HCT116 (cell line): ENCODE data around the gene CNTNAP5.

ENCODE experiments used
- CEBPB ChIP-seq: IDR thresholded peaks from 2 replicates; pipeline ENCODE4 v1.6.1; 2012; ENCODE audit warnings: low read depth
- CTCF ChIP-seq, 3 experiments: fragments of 200-600 bp in 1 of 3; sonication (generic) in 1 of 3; IDR thresholded peaks in 2 of 3; conservative IDR thresholded peaks in 1 of 3; 2 replicates each; pipeline ENCODE4 v1.5.1; 2012 to 2017; ENCODE audit warnings: low read depth in 2 of 3, low read length in 2 of 3, antibody characterized with exemption in 1 of 3, borderline replicate concordance in 1 of 3, control low read depth in 1 of 3, mild to moderate bottlenecking in 1 of 3, mixed read lengths in 1 of 3, mixed run types in 1 of 3, moderate library complexity in 1 of 3; ENCODE audit not compliant: insufficient read depth in 1 of 3
- EZH2 ChIP-seq: fragments of 200-600 bp; sonication (generic); IDR thresholded peaks from 2 replicates; pipeline ENCODE4 v1.6.1; 2017; ENCODE audit warnings: antibody characterized with exemption, mixed run types
- EZH2phosphoT487 ChIP-seq: fragments of 200-600 bp; IDR thresholded peaks from 2 replicates; pipeline ENCODE4 v1.6.1; 2018; ENCODE audit warnings: antibody characterized with exemption, borderline replicate concordance
- POLR2A ChIP-seq: IDR thresholded peaks from 2 replicates; pipeline ENCODE4 v1.7.0; 2011; ENCODE audit warnings: borderline replicate concordance; ENCODE audit not compliant: insufficient read depth, insufficient read length; ENCODE audit errors: extremely low read depth
- POLR2AphosphoS5 ChIP-seq: IDR thresholded peaks from 2 replicates; pipeline ENCODE4 v1.6.1; 2011; ENCODE audit warnings: mild to moderate bottlenecking, low read depth, low read length, moderate library complexity
- SIN3A ChIP-seq: IDR thresholded peaks from 2 replicates; pipeline ENCODE4 v1.6.1; 2012; ENCODE audit warnings: low read depth
- SRF ChIP-seq: IDR thresholded peaks from 2 replicates; pipeline ENCODE4 v1.6.1; 2012; ENCODE audit warnings: low read depth
- ZNF274 ChIP-seq: fragments of 200-500 bp; sonication (Bioruptor generic); IDR thresholded peaks from 2 replicates; pipeline ENCODE4 v1.6.1; 2014; ENCODE audit warnings: mild to moderate bottlenecking, low read depth, low read length, inconsistent platforms
- TF ChIP-seq, protein P1 (sequence below): IDR thresholded peaks from 2 replicates; pipeline ENCODE4 v1.6.1; 2012; ENCODE audit warnings: low read depth

DNA sequence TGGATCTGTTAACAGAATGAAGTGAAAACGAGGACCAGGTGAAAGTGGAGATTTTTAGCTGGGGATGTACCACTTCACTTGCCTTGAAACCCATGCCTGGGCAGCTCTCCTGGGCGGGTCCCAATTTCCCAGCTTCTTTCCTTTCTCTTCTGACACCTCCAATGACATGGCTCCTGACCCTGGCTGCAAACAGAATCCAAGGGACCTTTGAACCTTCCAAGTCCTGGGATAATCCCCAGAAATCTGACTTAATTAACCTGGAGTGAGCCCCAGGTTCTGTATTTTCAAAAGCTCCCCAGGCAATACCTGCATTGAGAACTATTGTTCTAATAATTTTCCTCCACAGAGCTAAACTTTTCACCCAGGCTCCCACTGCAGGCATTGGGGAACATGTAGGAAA is 495.9 kb downstream of the CNTNAP5 start:
- no peak for TF ChIP-seq CTCF (IDR thresholded peaks at IDR 0.05 in 2 of 3, conservative IDR thresholded peaks at IDR 0.05 in 1 of 3; ENCODE audit: borderline replicate concordance in 1 of 3, insufficient read depth in 1 of 3, low read depth in 2 of 3, low read length in 2 of 3)
- no peak for TF ChIP-seq POLR2A
- no peak for TF ChIP-seq SIN3A
- no peak for TF ChIP-seq EZH2phosphoT487
- TF ChIP-seq, protein P1, sequence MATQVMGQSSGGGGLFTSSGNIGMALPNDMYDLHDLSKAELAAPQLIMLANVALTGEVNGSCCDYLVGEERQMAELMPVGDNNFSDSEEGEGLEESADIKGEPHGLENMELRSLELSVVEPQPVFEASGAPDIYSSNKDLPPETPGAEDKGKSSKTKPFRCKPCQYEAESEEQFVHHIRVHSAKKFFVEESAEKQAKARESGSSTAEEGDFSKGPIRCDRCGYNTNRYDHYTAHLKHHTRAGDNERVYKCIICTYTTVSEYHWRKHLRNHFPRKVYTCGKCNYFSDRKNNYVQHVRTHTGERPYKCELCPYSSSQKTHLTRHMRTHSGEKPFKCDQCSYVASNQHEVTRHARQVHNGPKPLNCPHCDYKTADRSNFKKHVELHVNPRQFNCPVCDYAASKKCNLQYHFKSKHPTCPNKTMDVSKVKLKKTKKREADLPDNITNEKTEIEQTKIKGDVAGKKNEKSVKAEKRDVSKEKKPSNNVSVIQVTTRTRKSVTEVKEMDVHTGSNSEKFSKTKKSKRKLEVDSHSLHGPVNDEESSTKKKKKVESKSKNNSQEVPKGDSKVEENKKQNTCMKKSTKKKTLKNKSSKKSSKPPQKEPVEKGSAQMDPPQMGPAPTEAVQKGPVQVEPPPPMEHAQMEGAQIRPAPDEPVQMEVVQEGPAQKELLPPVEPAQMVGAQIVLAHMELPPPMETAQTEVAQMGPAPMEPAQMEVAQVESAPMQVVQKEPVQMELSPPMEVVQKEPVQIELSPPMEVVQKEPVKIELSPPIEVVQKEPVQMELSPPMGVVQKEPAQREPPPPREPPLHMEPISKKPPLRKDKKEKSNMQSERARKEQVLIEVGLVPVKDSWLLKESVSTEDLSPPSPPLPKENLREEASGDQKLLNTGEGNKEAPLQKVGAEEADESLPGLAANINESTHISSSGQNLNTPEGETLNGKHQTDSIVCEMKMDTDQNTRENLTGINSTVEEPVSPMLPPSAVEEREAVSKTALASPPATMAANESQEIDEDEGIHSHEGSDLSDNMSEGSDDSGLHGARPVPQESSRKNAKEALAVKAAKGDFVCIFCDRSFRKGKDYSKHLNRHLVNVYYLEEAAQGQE = no peak
- no peak for TF ChIP-seq EZH2
- no peak for TF ChIP-seq POLR2AphosphoS5
- no peak for TF ChIP-seq CEBPB
- TF ChIP-seq ZNF274 = no peak
- no peak for TF ChIP-seq SRF
